ENCODE measurements around the gene DNAH17. TPM values are rescaled to one million over a fixed set of nuclear protein-coding genes. Genes with fewer than 3 reads are reported as not detected.

DNAH17 gene
- total and polyA plus RNA-seq, 2 donors, result 0.28 to 0.30 TPM

- Histone ChIP-seq H3K27ac (ENCODE audit: low read depth in 1 of 2, low read length in 1 of 2) (no peak overlapping the region), H3K4me1 (ENCODE audit: control insufficient read depth in 2 of 2, insufficient read depth in 2 of 2, low read length in 2 of 2) (peaks cover 0 to 11% of the 10 kb centered on the region in 2 donors), H3K4me3 (ENCODE audit: low read length in 2 of 2) (no peak overlapping the region), H3K27me3 (ENCODE audit: control insufficient read depth in 2 of 2, insufficient read depth in 1 of 2, low read length in 1 of 2) (peaks cover 0 to 8% of the 10 kb centered on the region in 2 donors), H3K9me3 (ENCODE audit: control insufficient read depth in 2 of 2, insufficient read depth in 1 of 2, low read length in 1 of 2) (no peaks in the 10 kb centered on the region), H3K36me3 (ENCODE audit: control insufficient read depth in 2 of 2, insufficient read depth in 2 of 2, low read length in 1 of 2) (no peaks in the 10 kb centered on the region)
- WGBS, result 97% methylated on average over 12 of the region's 12 CpGs
- no peak for DNase-seq (ENCODE audit: low read depth in 6 of 9, low spot score in 9 of 9)
These were observed 19.9 kb upstream of the DNAH17 start for GRCh38 chr17:78596871-78597764.

GRCh38 chr17:78595135-78595810, 18.1 kb upstream of the DNAH17 start:
- no peak overlapping the region for H3K27ac ChIP-seq (ENCODE audit: low read depth in 1 of 2, low read length in 1 of 2)
- DNase-seq (ENCODE audit: low read depth in 6 of 9, low spot score in 9 of 9), result no peak
- 97% methylated on average over 9 of the region's 9 CpGs for WGBS
- H3K4me3 ChIP-seq (ENCODE audit: low read length in 2 of 2), result no peak overlapping the region
- H3K27me3 ChIP-seq (ENCODE audit: control insufficient read depth in 2 of 2, insufficient read depth in 1 of 2, low read length in 1 of 2), result peaks cover 0 to 13% of the 10 kb centered on the region in 2 donors
- peaks cover 0 to 12% of the 10 kb centered on the region in 2 donors for H3K4me1 ChIP-seq (ENCODE audit: control insufficient read depth in 2 of 2, insufficient read depth in 2 of 2, low read length in 2 of 2)
- H3K36me3 ChIP-seq (ENCODE audit: control insufficient read depth in 2 of 2, insufficient read depth in 2 of 2, low read length in 1 of 2), result no peaks in the 10 kb centered on the region
- no peaks in the 10 kb centered on the region for H3K9me3 ChIP-seq (ENCODE audit: control insufficient read depth in 2 of 2, insufficient read depth in 1 of 2, low read length in 1 of 2)

GRCh38 chr17:78592991-78593329, 15.8 kb upstream of the DNAH17 start:
- Histone ChIP-seq H3K4me1 (ENCODE audit: control insufficient read depth in 2 of 2, insufficient read depth in 2 of 2, low read length in 2 of 2) (peaks cover 0 to 10% of the 10 kb centered on the region in 2 donors), H3K27me3 (ENCODE audit: control insufficient read depth in 2 of 2, insufficient read depth in 1 of 2, low read length in 1 of 2) (peaks cover 0 to 13% of the 10 kb centered on the region in 2 donors), H3K27ac (ENCODE audit: low read depth in 1 of 2, low read length in 1 of 2) (no peak overlapping the region), H3K36me3 (ENCODE audit: control insufficient read depth in 2 of 2, insufficient read depth in 2 of 2, low read length in 1 of 2) (no peaks in the 10 kb centered on the region), H3K9me3 (ENCODE audit: control insufficient read depth in 2 of 2, insufficient read depth in 1 of 2, low read length in 1 of 2) (no peaks in the 10 kb centered on the region), H3K4me3 (ENCODE audit: low read length in 2 of 2) (no peak overlapping the region)
- WGBS, result 94% methylated on average over 6 of the region's 6 CpGs
- no peak for DNase-seq (ENCODE audit: low read depth in 6 of 9, low spot score in 9 of 9)

GRCh38 chr17:78591263-78591671, 14.1 kb upstream of the DNAH17 start:
- H3K27me3 ChIP-seq (ENCODE audit: control insufficient read depth in 2 of 2, insufficient read depth in 1 of 2, low read length in 1 of 2), result peaks cover 0 to 13% of the 10 kb centered on the region in 2 donors
- no peaks in the 10 kb centered on the region for H3K9me3 ChIP-seq (ENCODE audit: control insufficient read depth in 2 of 2, insufficient read depth in 1 of 2, low read length in 1 of 2)
- H3K36me3 ChIP-seq (ENCODE audit: control insufficient read depth in 2 of 2, insufficient read depth in 2 of 2, low read length in 1 of 2), result no peaks in the 10 kb centered on the region
- H3K4me1 ChIP-seq (ENCODE audit: control insufficient read depth in 2 of 2, insufficient read depth in 2 of 2, low read length in 2 of 2), result peaks cover 0 to 7% of the 10 kb centered on the region in 2 donors
- no peak overlapping the region for H3K27ac ChIP-seq (ENCODE audit: low read depth in 1 of 2, low read length in 1 of 2)
- no peak overlapping the region for H3K4me3 ChIP-seq (ENCODE audit: low read length in 2 of 2)
- DNase-seq (ENCODE audit: low read depth in 6 of 9, low spot score in 9 of 9), result no peak
- 97% methylated on average over 16 of the region's 16 CpGs for WGBS

GRCh38 chr17:78589885-78590284, 12.7 kb upstream of the DNAH17 start:
- Histone ChIP-seq H3K9me3 (ENCODE audit: control insufficient read depth in 2 of 2, insufficient read depth in 1 of 2, low read length in 1 of 2) (no peaks in the 10 kb centered on the region), H3K4me3 (ENCODE audit: low read length in 2 of 2) (no peak overlapping the region), H3K36me3 (ENCODE audit: control insufficient read depth in 2 of 2, insufficient read depth in 2 of 2, low read length in 1 of 2) (no peaks in the 10 kb centered on the region), H3K27ac (ENCODE audit: low read depth in 1 of 2, low read length in 1 of 2) (no peak overlapping the region), H3K4me1 (ENCODE audit: control insufficient read depth in 2 of 2, insufficient read depth in 2 of 2, low read length in 2 of 2) (peaks cover 0 to 7% of the 10 kb centered on the region in 2 donors), H3K27me3 (ENCODE audit: control insufficient read depth in 2 of 2, insufficient read depth in 1 of 2, low read length in 1 of 2) (peaks cover 0 to 13% of the 10 kb centered on the region in 2 donors)
- WGBS, result 96% methylated on average over 13 of the region's 13 CpGs
- no peak for DNase-seq (ENCODE audit: low read depth in 6 of 9, low spot score in 9 of 9)

- no peak for DNase-seq (ENCODE audit: low read depth in 6 of 9, low spot score in 9 of 9)
- no peaks in the 10 kb centered on the region for H3K36me3 ChIP-seq (ENCODE audit: control insufficient read depth in 2 of 2, insufficient read depth in 2 of 2, low read length in 1 of 2)
- WGBS, result 97% methylated on average over 18 of the region's 18 CpGs
These were observed 12.0 kb upstream of the DNAH17 start for GRCh38 chr17:78589031-78589675.

DNA sequence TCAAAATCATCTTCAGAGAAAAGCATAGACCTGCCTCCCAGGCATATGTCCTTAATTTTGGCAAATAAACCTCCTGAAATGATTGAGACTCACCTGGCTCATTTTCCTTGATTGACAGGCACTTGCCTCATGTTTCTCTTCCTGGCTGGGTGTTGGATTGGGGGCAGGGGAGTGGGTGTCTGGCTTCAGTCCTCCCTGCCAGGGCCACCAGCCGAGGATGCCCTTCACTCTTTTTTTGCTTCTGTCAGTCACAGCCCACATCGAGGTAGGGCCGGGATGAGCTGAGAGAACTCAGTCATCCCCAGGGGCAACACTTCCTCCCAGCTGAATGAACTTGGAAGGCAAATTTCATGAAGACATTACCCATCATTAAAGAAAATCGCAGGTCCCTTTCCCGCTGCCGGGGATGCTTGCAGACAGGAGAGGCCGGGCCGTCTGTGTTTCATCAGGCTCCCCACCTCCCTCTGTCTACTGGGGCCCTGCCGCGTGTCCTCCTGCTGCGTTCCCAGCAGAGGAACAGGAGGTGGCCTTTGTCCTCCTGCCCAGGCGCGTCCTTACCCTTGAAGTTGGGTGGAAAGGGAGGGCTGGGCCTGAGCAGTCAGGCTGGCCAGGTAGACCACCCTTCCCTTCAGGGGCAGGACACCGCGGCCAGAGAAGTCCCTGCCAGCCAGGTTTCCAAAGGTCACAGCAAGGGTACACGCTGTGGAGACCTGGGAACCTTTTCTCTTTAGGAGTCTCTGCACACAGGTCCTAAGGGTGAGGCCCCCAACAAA, 11.2 kb upstream of the DNAH17 start:
- no peak overlapping the region for H3K4me3 ChIP-seq (ENCODE audit: low read length in 2 of 2)
- DNase-seq (ENCODE audit: low read depth in 6 of 9, low spot score in 9 of 9), result no peak
- peaks cover 0 to 13% of the 10 kb centered on the region in 2 donors for H3K27me3 ChIP-seq (ENCODE audit: control insufficient read depth in 2 of 2, insufficient read depth in 1 of 2, low read length in 1 of 2)
- peaks cover 0 to 7% of the 10 kb centered on the region in 2 donors for H3K4me1 ChIP-seq (ENCODE audit: control insufficient read depth in 2 of 2, insufficient read depth in 2 of 2, low read length in 2 of 2)
- no peaks in the 10 kb centered on the region for H3K36me3 ChIP-seq (ENCODE audit: control insufficient read depth in 2 of 2, insufficient read depth in 2 of 2, low read length in 1 of 2)
- H3K9me3 ChIP-seq (ENCODE audit: control insufficient read depth in 2 of 2, insufficient read depth in 1 of 2, low read length in 1 of 2), result no peaks in the 10 kb centered on the region
- 90% methylated on average over 16 of the region's 16 CpGs for WGBS
- H3K27ac ChIP-seq (ENCODE audit: low read depth in 1 of 2, low read length in 1 of 2), result no peak overlapping the region

More at GRCh38 chr17:78589031-78589675, 12.0 kb upstream of the DNAH17 start:
- Histone ChIP-seq H3K27me3 (ENCODE audit: control insufficient read depth in 2 of 2, insufficient read depth in 1 of 2, low read length in 1 of 2) (peaks cover 0 to 13% of the 10 kb centered on the region in 2 donors), H3K27ac (ENCODE audit: low read depth in 1 of 2, low read length in 1 of 2) (no peak overlapping the region), H3K4me3 (ENCODE audit: low read length in 2 of 2) (no peak overlapping the region), H3K4me1 (ENCODE audit: control insufficient read depth in 2 of 2, insufficient read depth in 2 of 2, low read length in 2 of 2) (peaks cover 0 to 7% of the 10 kb centered on the region in 2 donors), H3K9me3 (ENCODE audit: control insufficient read depth in 2 of 2, insufficient read depth in 1 of 2, low read length in 1 of 2) (no peaks in the 10 kb centered on the region)

DNA sequence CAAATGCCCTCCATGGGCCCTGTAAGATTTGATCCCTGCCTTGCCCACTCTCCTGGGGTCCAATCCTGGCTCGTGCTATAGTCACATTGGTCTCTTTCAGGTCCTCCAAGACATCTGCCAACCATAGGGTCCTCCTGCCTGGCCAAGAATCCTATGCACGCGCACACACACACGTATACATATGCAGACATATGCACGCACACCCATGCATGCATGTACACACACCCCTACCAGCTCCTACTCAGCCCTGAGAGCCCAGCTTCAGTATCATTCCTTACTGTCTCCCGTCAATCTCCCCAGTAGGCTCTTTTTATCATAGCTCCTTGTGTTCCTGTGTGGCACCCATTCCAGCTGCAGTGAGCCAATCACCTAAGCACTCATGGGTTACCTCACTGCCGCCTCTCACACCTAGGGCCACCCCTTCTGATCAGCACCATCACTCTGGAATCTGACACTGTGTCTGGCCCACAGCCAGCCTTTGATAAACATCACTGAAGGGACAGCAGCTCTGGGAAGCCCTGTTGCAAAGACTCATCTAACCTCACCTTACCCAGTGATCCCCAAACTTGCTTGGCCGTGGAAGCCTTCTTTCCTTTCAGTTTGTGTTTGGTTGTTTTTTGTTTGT, 7.9 kb upstream of the DNAH17 start:
- WGBS, result 98% methylated on average over 8 of the region's 8 CpGs
- H3K36me3 ChIP-seq (ENCODE audit: control insufficient read depth in 2 of 2, insufficient read depth in 2 of 2, low read length in 1 of 2), result no peaks in the 10 kb centered on the region
- DNase-seq (ENCODE audit: low read depth in 6 of 9, low spot score in 9 of 9), result no peak
- H3K27me3 ChIP-seq (ENCODE audit: control insufficient read depth in 2 of 2, insufficient read depth in 1 of 2, low read length in 1 of 2), result peaks cover 0 to 2% of the 10 kb centered on the region in 2 donors
- H3K4me1 ChIP-seq (ENCODE audit: control insufficient read depth in 2 of 2, insufficient read depth in 2 of 2, low read length in 2 of 2), result no peaks in the 10 kb centered on the region
- H3K27ac ChIP-seq (ENCODE audit: low read depth in 1 of 2, low read length in 1 of 2), result no peak overlapping the region
- H3K9me3 ChIP-seq (ENCODE audit: control insufficient read depth in 2 of 2, insufficient read depth in 1 of 2, low read length in 1 of 2), result no peaks in the 10 kb centered on the region
- H3K4me3 ChIP-seq (ENCODE audit: low read length in 2 of 2), result no peak overlapping the region
